Measurements from ENCODE around the gene SIK3.
A peak's percentile ranks its signal among the peaks of the same experiment; 100 is the strongest.

Gene SIK3

GRCh38 chr11:116859175-116859574, 239.1 kb downstream of the SIK3 start:
- no peak for DNase-seq

- DNase-seq, result no peak
Measured at GRCh38 chr11:116857936-116858335, 240.3 kb downstream of the SIK3 start.

- no peak for DNase-seq
Measured at GRCh38 chr11:116857316-116857715, 240.9 kb downstream of the SIK3 start.

- no peak for DNase-seq
Measured at GRCh38 chr11:116856423-116856822, 241.8 kb downstream of the SIK3 start.

GRCh38 chr11:116855413-116855812, 242.8 kb downstream of the SIK3 start:
- no peak for DNase-seq

- DNase-seq, result peak; percentile 38 to 63
Measured at GRCh38 chr11:116853461-116854073, 244.7 kb downstream of the SIK3 start.

- no peak for DNase-seq
Measured at GRCh38 chr11:116852261-116853031, 245.8 kb downstream of the SIK3 start.

GRCh38 chr11:116851626-116852025, 246.6 kb downstream of the SIK3 start:
- peak; percentile 31 to 45 for DNase-seq

GRCh38 chr11:116849486-116849885, 248.7 kb downstream of the SIK3 start:
- DNase-seq, result no peak

GRCh38 chr11:116849060-116849459, 249.2 kb downstream of the SIK3 start:
- DNase-seq, result no peak

- DNase-seq, result no peak
Measured at GRCh38 chr11:116847612-116848011, 250.6 kb downstream of the SIK3 start.

GRCh38 chr11:116844722-116845121, 253.5 kb downstream of the SIK3 start:
- DNase-seq, result no peak

- DNase-seq, result no peak
Measured at GRCh38 chr11:116843661-116844060, 254.6 kb downstream of the SIK3 start.

GRCh38 chr11:116842909-116843308, 255.3 kb downstream of the SIK3 start:
- DNase-seq, result no peak

GRCh38 chr11:116842117-116842516, 256.1 kb downstream of the SIK3 start:
- DNase-seq, result no peak

- DNase-seq, result no peak
Measured at GRCh38 chr11:116840746-116841296, 257.4 kb downstream of the SIK3 start.

GRCh38 chr11:116840224-116840745, 257.9 kb downstream of the SIK3 start:
- no peak for DNase-seq

- DNase-seq, result no peak
Measured at GRCh38 chr11:116838321-116839084, 259.7 kb downstream of the SIK3 start.

- no peak for DNase-seq
Measured at GRCh38 chr11:116837231-116838091, 260.8 kb downstream of the SIK3 start, which contains the start of gene APOA1. Gene APOA1 (minus strand): TSS chr11:116837622. CDS start chr11:116837387, 235 bp downstream.

- no peak for DNase-seq
Measured at GRCh38 chr11:116836632-116836991, 261.6 kb downstream of the SIK3 start.

- peak; percentile 74 to 83 for DNase-seq
Measured at GRCh38 chr11:116835791-116836631, 262.2 kb downstream of the SIK3 start.
